ENCODE results near the gene CDYL2. TPM values are rescaled to one million over a fixed set of nuclear protein-coding genes. Genes with fewer than 3 reads are reported as not detected.

The CDYL2 gene
- total RNA-seq, 1 experiment from 2014 or later = 8.2 TPM

GRCh38 chr16:80583466-80583865, 220.9 kb downstream of the CDYL2 start (continued):
- TF ChIP-seq TCF7 (CRISPR knock-in tag; IDR thresholded peaks at IDR 0.05; ENCODE audit: low read depth) = no peak

GRCh38 chr16:80580109-80580832, 224.1 kb downstream of the CDYL2 start:
- Mint-ChIP-seq H3K36me3 (no peaks in the 10 kb centered on the region), H3K27ac (no peak overlapping the region), H3K9me3 (peaks cover 27% of the 10 kb centered on the region), H3K4me1 (no peaks in the 10 kb centered on the region), H3K4me3 (no peak overlapping the region), H3K27me3 (ENCODE audit: low read depth) (no peaks in the 10 kb centered on the region; the same call in 1 of the 2 replicates)
- DNase-seq (ENCODE audit: low spot score) = no peak
- ChIA-PET POLR2A (no interaction called here), CTCF (interaction anchor here (1.0 to 1.3 kb wide), 2 partner anchors 54 to 585 kb away, joined by 4 to 5 read pairs; no protein-coding TSS in a partner anchor)
- no peak for TF ChIP-seq ARID4B (CRISPR knock-in tag; IDR thresholded peaks at IDR 0.05; ENCODE audit: borderline replicate concordance)
- no peak for TF ChIP-seq E2F4 (CRISPR knock-in tag; IDR thresholded peaks at IDR 0.05; ENCODE audit: borderline replicate concordance, low read depth)
- no peak for TF ChIP-seq TP53 (CRISPR knock-in tag; IDR thresholded peaks at IDR 0.05)
- TF ChIP-seq SMAD3 (CRISPR knock-in tag; IDR thresholded peaks at IDR 0.05; ENCODE audit: borderline replicate concordance) = no peak
- TF ChIP-seq ATF2 (CRISPR knock-in tag; IDR thresholded peaks at IDR 0.05; ENCODE audit: borderline replicate concordance, low read depth) = no peak
- no peak for TF ChIP-seq ETV6 (CRISPR knock-in tag; IDR thresholded peaks at IDR 0.05)
- TF ChIP-seq PRDM15 (CRISPR knock-in tag; IDR thresholded peaks at IDR 0.05) = no peak
- TF ChIP-seq ZNF532 (CRISPR knock-in tag; IDR thresholded peaks at IDR 0.05; ENCODE audit: borderline replicate concordance) = no peak
- peak; percentile 77 for ATAC-seq
